Measurements from ENCODE around the gene TIMM13. TPM values are rescaled to one million over a fixed set of nuclear protein-coding genes. Genes with fewer than 3 reads are reported as not detected.
"Not testable (repeated sequence)": the region's sequence is repeated elsewhere in the genome, so short reads cannot be mapped to it uniquely, and the experiment has no call there.

The TIMM13 gene
- total RNA-seq, 2 donors from 2014 or later: 19.4 to 23.4 TPM

- peak; percentile 99 for TF ChIP-seq CTCF (IDR thresholded peaks at IDR 0.05)
- peak; percentile 80 for DNase-seq (ENCODE audit: low spot score)
Measured at GRCh38 chr19:2474232-2475017, 47.0 kb upstream of the TIMM13 start.

GRCh38 chr19:2469915-2470200, 42.5 kb upstream of the TIMM13 start:
- not testable (repeated sequence) for H3K4me3 ChIP-seq; H3K27me3 ChIP-seq (replicated peaks; ENCODE audit: insufficient read depth); H3K36me3 ChIP-seq; H3K4me1 ChIP-seq (ENCODE audit: control insufficient read depth in 1 of 2, low read depth in 2 of 2); H3K9me3 ChIP-seq; H3K27ac ChIP-seq; ATAC-seq (ENCODE audit: insufficient number of reproducible peaks, low FRiP score, low read depth); DNase-seq (ENCODE audit: low spot score)

More at GRCh38 chr19:2474232-2475017, 47.0 kb upstream of the TIMM13 start:
- no peaks in the 10 kb centered on the region for H3K27me3 ChIP-seq (replicated peaks; ENCODE audit: insufficient read depth)
- H3K36me3 ChIP-seq: peaks cover 12% of the 10 kb centered on the region
- no peaks in the 10 kb centered on the region for H3K9me3 ChIP-seq
- peak; percentile 19 for ATAC-seq (ENCODE audit: insufficient number of reproducible peaks, low FRiP score, low read depth)
- peak overlapping the region; percentile 89 for H3K4me3 ChIP-seq
- H3K4me1 ChIP-seq (ENCODE audit: control insufficient read depth in 1 of 2, low read depth in 2 of 2): peaks cover 13 to 16% of the 10 kb centered on the region in 2 donors
- peak overlapping the region; percentile 91 to 96 for H3K27ac ChIP-seq

- no peaks in the 10 kb centered on the region for H3K9me3 ChIP-seq
- H3K27ac ChIP-seq: no peak overlapping the region
- no peak overlapping the region for H3K4me3 ChIP-seq
- ATAC-seq (ENCODE audit: insufficient number of reproducible peaks, low FRiP score, low read depth) (no peak), DNase-seq (ENCODE audit: low spot score) (no peak)
- no peak for TF ChIP-seq CTCF (IDR thresholded peaks at IDR 0.05)
- peaks cover 2 to 4% of the 10 kb centered on the region in 2 donors for H3K4me1 ChIP-seq (ENCODE audit: control insufficient read depth in 1 of 2, low read depth in 2 of 2)
- H3K27me3 ChIP-seq (replicated peaks; ENCODE audit: insufficient read depth): no peaks in the 10 kb centered on the region
- no peaks in the 10 kb centered on the region for H3K36me3 ChIP-seq
Measured at GRCh38 chr19:2469102-2469914, 41.9 kb upstream of the TIMM13 start.

- Histone ChIP-seq H3K27ac (no peak overlapping the region), H3K36me3 (no peaks in the 10 kb centered on the region), H3K9me3 (no peaks in the 10 kb centered on the region), H3K4me3 (no peak overlapping the region), H3K4me1 (ENCODE audit: control insufficient read depth in 1 of 2, low read depth in 2 of 2) (peaks cover 0 to 4% of the 10 kb centered on the region in 2 donors), H3K27me3 (replicated peaks; ENCODE audit: insufficient read depth) (no peaks in the 10 kb centered on the region)
- no peak for DNase-seq (ENCODE audit: low spot score)
- no peak for TF ChIP-seq CTCF (IDR thresholded peaks at IDR 0.05)
- ATAC-seq (ENCODE audit: insufficient number of reproducible peaks, low FRiP score, low read depth): no peak
Measured at GRCh38 chr19:2468596-2468995, 41.2 kb upstream of the TIMM13 start.

GRCh38 chr19:2464389-2464788, 37.0 kb upstream of the TIMM13 start:
- ATAC-seq (ENCODE audit: insufficient number of reproducible peaks, low FRiP score, low read depth) (no peak), DNase-seq (ENCODE audit: low spot score) (no peak)
- Histone ChIP-seq H3K27ac (no peak overlapping the region), H3K36me3 (no peaks in the 10 kb centered on the region), H3K9me3 (no peaks in the 10 kb centered on the region), H3K27me3 (replicated peaks; ENCODE audit: insufficient read depth) (no peaks in the 10 kb centered on the region), H3K4me1 (ENCODE audit: control insufficient read depth in 1 of 2, low read depth in 2 of 2) (peaks cover 0 to 17% of the 10 kb centered on the region in 2 donors), H3K4me3 (no peak overlapping the region)
- TF ChIP-seq CTCF (IDR thresholded peaks at IDR 0.05): no peak

- not testable (repeated sequence) for H3K4me3 ChIP-seq; H3K9me3 ChIP-seq; DNase-seq (ENCODE audit: low spot score); H3K36me3 ChIP-seq; ATAC-seq (ENCODE audit: insufficient number of reproducible peaks, low FRiP score, low read depth); H3K27me3 ChIP-seq (replicated peaks; ENCODE audit: insufficient read depth)
- peaks cover 0 to 14% of the 10 kb centered on the region in 2 donors for H3K4me1 ChIP-seq (ENCODE audit: control insufficient read depth in 1 of 2, low read depth in 2 of 2)
- peak overlapping the region in 1 of 2 donors; percentile 54 for H3K27ac ChIP-seq
Measured at GRCh38 chr19:2463694-2464093, 36.3 kb upstream of the TIMM13 start.

All from thoracic aorta (tissue), 2 donors.